Fibroblast of skin of right biceps (primary cell): ENCODE measurements around the gene PSMD12.
"Not testable (repeated sequence)": the region's sequence is repeated elsewhere in the genome, so short reads cannot be mapped to it uniquely, and the experiment has no call there.

Experiments
- DNase-seq: peaks from one replicate; pipeline ENCODE4 v3.0.0-alpha.2; 2013

PSMD12 gene

DNA sequence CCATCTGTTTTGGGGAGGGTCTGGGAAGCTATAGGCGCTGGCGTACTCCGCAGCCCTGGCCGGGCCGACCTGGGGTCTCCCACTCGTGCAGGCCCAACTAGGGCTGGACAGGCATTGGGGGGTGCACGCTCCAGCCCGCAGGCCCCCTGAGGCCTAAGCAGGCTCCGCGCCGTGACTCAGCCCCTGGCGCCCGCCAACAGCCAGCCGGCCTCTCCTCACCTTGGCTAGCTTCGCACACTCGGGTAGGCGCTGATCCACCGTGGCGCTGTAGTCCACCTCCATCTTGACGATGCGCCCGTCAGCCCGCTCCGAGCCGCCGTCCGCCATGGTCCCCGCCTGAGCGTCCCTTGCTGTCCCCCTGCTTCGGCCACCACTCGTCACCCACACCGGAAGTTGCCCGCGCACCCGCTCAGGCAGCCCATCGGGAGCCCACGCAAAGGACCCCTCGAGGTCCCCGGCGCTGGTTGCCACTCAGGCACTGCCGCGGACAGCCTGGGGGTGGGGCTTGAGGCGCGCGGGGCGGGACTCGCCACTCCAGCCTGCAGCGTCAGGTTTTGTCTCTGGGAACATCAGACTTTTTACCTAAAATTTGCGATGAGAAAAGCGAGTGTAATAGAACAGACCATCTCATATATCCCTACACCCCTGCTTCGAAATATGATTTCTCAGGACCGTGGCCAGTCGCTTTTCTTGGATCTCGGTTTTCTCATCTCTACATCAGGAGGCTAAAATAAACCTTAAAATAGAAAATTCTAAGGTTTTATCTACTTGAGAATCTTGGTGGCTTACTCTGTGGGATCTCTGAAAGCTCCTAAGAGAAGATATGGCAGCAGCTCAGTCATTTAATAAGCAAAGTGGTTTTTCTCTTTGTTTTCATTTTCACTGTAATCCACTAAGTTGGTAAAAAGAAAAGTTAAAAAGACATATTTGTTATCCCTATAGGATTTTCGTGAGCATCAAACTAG, at the start of gene PSMD12:
TSS of gene PSMD12 (minus strand) at position 385 of the 965 bp plus-strand sequence. CDS start at position 327, 58 bp downstream.
- peak; percentile 92 for DNase-seq

DNA sequence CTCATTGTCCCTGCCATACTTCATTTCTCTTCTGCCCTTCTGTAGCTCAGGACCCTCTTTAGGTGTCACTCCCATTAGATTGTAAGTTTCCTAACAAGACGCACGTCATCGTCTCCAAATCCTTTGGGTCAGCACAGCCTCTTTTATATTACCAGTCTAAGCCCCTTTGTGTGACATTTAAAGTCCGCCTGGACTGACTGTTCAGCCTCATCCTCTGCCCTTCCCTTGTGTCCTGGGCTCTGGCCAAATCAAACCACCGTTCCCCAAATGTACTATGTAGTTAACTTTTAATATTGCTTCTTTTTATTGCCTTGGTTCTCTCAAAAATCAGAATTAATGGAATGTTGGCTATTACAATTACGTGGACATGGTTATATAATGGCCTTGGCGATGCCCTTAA, 48.9 kb upstream of the PSMD12 start:
- DNase-seq = no peak

DNA sequence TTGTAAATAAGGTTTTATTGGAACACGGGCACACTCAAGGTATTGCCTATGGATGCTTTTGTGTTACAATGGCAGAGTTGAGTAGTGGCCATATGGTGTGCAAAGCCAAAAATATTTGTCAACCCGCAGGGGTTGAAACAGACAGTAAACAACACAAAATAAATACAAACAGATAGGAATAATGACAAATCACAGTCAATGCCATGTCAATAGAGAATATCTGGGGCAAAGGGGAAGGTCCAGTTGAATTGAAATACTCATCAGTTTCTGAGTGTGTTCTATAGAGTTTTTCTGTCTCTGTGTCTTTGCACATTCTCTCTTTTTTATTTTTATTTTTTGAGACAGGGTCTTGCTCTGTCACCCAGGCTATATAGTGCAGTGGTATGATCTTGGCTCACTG, 48.2 kb upstream of the PSMD12 start:
- no peak for DNase-seq

DNA sequence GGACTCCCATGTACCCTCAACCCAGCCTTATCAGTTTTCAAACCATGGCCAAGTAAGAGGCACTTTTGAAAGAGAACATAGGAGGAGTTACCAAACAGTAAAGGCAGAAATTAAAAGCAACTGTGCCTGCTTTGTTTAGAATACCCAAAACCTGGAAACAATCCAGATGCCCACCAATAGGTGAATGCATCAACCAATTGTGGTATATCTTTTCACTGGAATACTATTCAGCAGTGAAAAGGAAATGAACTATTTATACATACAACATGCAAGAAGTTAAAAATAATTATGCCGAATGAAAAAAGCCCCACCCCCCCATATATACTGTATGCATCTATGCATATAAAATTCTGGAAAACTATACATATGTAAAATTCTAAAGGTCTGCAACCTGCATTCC, 47.8 kb upstream of the PSMD12 start:
- no peak for DNase-seq

DNA sequence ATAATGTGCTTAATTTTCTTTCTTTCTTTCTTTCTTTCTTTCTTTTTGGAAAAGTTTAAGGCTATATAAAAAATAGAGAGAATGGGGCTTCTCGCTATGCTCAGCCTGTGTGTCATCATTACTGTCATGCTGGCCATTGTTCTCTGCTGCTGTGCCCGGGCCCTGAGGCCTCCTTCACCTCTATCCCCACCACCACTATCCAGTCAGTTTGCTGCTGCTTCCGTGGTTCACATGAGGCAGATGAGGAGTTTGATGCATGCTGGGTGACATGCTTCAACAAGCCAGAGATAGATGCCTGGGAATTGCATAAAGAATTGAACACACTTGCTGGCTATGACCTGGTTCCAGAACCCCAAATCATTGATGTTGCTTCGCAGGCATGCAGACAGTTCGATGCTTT, 47.0 kb upstream of the PSMD12 start:
- no peak for DNase-seq

DNA sequence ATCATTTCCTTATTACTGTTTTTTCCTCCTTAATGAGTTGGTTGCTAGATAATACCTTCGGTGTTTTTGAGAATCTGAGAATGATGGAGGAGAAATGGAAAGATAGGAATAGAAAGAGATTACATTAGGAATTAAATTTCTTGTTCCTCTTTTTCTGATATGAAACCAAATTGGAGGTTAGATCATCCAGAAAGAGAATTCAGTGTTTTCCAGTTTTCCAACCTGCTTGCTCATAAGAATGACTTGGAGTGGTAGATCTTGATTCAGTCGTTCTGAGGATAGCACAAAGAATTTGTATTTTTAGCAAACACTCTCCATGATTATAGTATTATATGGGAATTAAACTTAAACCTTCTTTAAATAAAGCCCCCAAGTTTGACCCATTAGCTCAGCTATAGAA, 46.6 kb upstream of the PSMD12 start:
- no peak for DNase-seq

DNA sequence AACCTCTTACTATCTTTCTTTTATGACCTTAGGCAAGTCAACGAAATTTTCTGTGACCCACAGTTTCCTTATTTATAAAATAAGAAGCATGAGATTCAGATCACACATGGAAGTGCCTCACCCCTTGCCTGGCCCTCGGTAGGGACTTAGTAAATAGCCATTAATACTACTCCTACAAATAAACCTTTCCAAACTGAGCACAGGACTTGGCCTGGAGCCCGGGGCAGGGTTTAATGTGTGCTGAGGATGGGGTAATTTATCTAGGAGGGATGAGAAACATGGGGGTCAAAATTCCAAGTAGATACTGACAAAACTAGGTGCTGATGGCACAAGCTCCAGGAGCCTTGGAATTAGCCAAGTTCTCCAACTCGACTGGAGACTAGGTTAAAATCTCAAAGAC, 45.7 kb upstream of the PSMD12 start:
- no peak for DNase-seq

DNA sequence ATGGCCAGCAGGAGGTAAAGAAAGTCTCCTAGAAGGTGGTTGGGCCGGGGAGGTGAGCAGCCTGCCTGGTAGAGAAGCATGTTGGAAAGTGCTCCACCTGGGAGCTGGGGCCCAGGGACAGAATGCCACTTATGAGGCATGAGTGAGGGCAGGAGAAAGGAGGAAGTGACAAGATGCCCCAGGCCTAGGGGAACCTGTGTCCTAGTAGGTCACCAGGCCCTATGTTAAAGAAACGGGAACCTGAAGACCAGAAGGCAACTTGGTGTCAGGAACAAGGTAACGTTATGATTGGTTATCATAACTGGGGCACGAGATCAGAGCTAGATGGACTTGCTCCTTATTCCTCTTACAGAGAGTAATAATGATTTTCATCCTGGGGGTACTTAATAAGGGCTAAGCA, 45.0 kb upstream of the PSMD12 start:
- DNase-seq = no peak

DNA sequence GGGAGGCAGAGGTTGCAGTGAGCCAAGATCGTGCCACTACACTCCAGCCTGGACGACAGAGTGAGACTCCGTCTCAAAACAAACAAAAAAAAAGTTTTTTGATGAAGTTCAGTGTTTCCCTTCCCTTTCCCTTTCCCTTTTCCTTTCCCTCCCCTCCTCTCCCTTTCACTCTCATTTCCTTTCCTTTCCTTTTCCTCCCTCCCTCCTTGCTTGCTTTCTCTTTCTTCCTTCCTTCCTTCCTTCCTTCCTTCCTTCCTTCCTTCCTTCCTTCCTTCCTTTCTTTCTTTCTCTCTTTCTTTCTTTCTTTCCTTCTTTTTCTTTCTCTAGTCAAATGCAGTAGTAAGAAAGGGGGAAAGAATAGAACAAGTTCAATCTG, 42.1 kb upstream of the PSMD12 start:
- DNase-seq = not testable (repeated sequence)

DNA sequence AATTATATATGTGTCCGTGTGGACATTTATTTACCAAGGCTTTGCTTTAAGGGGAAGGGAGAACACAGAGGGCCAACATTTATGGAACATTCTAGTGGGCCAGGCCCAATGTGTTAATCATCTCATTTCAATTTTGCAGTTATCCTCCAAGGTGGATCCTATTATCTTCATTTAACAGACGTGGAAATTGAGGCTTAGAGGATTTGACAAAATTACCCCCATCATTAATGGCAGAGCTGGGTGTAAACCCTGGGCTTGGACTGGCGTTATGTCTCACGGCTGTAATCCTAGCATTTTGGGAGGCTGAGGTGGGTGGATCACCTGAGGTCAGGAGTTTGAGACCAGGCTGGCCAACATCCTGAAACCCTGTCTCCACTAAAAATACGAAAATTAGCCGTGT, 37.1 kb upstream of the PSMD12 start:
- no peak for DNase-seq

DNA sequence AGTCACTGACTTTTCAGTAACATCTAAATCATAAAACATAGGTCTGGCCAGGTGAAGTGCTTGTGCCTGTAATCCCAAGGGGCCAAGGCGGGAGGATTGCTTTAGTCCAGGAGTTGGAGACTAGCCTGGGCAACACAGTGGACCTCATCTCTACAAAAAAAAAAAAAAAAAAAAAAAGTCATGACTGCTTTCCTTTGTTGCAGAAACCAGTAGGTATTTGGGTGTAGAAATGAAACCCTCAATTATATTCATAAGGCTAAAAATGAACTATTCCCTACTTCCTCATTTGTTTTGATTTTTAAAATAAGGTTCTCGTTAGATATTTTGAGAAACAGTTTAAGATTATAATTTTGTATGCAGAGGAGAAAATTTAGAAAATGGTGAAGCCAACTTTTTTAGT, 36.7 kb upstream of the PSMD12 start:
- no peak for DNase-seq

DNA sequence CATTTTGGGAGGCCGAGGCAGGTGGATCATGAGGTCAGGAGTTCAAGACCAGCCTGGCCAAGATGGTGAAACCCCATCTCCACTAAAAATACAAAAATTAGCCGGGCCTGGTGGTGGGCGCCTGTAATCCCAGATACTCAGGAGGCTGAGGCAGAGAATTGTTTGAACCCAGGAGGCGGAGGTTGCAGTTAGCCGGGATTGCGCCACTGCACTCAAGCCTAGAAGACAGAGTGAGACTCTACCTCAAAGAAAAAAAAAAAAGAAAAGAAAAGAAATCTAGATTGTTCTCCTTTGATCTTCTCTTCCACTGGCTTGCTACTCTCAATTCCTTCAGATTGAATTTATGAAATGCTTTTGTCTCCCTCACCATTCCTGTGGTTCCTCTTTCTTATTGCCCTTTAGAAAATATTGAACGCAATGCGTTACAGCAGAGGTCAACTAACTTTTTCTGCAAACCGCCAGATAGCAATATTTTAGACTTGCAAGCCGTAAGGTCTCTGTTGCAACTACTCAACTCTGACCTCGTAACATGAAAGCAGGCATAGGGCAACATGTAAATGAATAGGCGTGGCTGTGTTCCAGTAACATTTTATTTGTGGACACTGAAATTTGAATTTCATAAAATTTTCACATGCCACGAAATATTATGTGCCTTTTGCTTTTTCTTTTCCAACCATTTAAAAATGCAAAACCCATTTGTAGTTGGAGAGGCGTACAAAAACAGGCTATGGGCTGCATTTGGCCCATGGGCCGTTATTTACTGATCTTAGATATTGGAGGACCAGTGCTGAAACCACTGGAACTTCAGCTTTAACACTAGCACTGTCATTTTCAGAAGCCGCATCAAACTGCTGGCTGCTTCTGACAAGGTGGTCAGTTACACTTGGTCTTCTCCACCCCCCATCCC, 35.5 kb upstream of the PSMD12 start:
- no peak for DNase-seq

DNA sequence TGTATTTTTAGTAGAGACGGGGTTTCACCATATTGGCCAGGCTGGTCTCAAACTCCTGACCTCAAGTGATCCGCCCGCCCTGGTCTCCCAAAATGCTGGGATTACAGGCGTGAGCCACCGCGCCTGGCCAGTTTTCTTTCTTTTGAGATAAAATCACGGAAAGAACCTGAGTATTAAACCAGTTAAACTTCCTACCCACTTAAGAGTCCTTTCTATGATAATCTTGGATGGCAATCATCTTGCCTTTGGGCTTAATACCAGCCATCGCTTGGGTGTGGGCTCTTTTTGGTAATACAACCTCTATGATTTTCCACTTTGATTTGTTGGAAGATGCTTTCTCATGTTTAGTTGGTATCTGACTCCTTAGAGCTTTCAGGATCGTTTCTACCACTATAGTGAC, 34.7 kb upstream of the PSMD12 start:
- DNase-seq = no peak

DNA sequence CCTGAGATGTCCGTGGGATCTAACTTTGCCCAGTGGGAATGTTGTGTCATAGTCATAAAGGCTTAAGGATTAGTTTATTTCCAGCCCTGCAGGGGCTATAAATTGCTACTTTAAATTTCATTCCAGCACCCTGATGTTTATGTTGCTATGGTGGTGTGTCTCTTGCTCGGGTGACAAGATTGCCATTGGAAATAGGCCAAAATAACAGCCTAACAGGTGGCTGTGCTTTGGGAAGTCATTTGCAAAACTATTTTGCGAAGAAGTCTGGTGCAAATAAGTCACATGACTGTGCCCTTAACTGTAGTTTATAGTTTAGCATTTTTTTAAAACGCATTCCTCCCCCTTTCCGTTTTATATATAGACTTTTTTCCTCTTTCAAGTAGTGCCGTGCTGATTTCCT, 33.8 kb upstream of the PSMD12 start:
- DNase-seq = no peak

DNA sequence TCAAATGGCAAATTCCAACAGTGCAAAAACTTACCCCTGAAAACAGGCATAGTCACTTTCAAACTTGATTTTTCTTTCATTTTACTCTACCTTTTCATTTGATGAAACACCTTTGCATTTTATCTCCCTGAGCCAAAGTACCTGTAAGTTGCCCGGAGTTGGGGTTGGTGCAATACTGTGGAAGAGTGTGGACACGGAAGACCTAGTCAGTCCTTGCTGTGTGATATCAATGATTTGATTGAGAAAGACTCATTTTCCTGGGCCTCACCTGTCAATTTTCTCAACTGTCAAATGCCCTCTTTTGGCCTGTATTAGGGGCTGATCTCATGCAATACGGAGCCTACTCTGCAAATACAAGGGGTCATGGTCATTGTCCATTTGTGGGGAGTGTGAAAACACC, 33.3 kb upstream of the PSMD12 start:
- DNase-seq = no peak

DNA sequence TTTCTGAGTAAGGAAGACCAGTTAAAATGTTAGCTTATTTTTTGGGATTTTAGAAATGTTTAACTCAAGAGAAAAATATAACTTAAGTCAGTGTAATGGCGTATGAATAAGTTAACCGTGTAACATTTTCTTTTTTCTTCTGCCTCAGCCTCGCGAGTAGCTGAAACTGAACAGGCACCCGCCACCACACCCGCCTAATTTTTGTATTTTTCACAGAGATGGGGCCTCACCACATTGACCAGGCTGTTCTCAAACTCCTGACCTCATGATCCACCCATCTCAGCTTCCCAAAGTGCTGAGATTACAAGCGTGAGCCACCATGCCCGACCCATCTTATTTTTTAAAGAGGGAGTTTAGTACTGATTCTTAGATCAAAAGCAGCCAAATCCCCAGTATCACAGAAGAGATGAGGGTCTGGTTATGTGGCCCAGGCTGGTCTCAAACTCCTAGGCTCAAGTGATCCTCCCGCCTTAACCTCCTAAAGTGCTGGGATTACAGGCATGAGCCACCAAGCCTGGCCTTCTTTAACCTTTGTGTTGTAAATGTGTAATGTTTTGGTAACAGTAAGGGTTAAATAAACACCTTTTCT, 27.5 kb upstream of the PSMD12 start:
- no peak for DNase-seq

DNA sequence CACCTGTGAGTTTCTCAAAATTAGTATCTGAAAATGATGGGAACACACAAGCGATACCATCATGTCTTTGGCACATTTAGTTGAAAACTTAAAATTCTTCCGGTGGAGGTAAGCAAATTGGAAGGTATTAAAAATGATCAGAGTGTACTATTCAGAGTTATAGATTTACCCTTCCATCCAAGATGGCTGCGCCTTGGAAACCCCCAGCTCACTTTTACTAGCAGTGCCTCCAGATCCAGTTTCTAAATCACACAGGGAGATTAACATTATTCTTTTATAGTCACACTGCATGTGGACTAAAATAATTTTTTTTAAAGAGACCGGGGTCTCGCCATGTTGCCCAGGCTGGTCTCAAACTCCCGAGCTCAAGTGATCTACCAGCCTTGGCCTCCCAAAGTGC, 25.7 kb upstream of the PSMD12 start:
- no peak for DNase-seq

DNA sequence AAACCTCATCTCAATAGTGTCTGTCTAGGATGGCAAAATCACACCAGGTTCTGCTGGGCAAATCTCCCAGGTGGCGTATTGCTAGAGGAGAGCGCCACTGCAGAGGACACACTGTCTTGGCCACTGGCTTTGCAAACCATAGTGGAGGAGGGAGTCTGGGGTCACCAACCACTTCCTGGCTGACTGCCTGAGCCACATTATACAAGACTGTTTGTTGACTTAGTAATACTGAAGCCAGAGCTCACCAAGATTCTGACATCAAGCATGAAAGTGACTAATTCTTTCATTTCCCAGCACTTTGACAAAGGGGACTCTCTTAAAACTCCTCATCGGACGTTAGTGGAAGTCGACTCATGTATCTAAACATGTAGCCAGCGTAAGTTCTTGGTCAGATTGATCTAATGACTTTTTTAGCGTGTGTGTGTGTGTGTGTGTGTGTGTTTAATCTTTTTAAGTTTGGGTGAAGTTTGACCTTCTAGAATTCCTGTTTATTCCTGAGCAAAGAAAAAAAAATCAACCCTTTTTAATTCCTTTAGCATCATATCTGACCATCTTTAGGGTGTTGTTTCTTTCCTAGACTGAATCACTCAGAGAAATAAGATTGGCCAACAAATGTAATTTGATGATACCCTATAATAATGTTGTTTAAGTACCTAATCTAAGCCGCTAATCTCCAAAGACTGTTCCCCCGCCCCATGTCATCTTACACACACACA, 24.4 kb upstream of the PSMD12 start:
- peak; percentile 95 for DNase-seq

DNA sequence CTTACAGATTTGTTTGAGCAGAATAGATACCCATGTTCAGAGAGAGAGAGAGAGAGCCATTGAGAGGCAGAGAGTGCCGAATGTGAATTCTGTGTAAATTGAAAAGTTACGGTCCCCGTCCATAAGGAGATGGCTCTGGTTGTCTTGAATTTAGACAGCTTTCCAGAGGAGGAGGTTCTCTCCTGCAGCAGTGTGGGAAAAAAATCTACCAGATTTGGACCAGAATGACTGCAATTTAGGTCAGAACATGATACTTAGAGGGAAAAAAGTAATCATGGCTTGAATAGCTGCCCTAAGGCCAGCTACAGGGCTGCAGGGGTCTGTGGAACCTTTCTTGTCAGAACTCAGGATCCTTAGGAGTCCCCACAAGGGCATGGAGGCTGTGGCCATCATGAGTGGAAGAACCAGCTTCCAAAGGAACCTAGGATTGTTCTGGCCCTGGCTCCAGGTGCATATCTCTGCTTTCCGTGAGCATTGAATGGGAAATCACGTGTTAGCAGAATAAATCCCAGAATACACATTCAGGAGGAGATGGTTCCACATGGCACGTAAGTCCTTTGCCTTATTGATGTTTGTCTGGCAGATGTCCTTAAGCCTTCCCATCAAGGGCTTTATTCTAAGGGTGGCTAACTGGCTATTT, 23.7 kb upstream of the PSMD12 start:
- no peak for DNase-seq

DNA sequence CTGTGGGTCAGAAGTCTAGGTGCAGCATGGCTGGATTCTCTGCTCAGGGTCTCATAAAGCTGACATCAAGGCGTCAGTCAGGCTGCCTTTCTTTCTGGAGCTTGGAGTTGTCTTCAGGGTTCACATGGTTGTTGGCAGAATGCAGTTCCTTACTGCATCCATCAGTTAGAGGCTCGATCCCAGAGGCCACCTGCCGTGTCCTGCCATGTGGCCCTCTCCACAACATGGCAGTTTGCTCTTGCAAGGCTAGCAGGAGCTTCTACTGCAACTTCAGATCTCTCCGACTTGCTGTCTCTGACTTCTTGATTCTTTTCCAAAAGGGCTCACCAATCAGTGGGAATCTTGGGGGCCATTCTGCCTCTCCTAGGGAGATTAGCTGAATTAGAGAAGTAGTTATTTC, 22.6 kb upstream of the PSMD12 start:
- no peak for DNase-seq

DNA sequence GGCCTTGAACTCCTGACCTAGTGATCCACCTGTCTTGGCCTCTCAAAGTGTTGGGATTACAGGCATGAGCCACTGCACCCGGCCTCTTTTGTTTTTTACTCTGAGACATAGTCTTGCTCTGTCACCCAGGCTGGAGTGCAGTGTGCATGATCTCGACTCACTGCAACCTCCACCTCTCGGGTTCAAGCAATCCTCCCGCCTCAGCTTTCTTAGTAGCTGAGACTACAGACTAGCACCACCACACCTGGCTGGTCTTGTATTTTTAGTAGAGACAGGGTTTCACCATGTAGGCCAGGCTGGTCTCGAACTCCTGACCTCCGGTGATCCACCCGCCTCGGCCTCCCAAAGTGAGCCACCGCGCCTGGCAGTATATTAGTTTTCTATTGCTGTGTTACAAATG, 22.2 kb upstream of the PSMD12 start:
- DNase-seq = not testable (repeated sequence)

DNA sequence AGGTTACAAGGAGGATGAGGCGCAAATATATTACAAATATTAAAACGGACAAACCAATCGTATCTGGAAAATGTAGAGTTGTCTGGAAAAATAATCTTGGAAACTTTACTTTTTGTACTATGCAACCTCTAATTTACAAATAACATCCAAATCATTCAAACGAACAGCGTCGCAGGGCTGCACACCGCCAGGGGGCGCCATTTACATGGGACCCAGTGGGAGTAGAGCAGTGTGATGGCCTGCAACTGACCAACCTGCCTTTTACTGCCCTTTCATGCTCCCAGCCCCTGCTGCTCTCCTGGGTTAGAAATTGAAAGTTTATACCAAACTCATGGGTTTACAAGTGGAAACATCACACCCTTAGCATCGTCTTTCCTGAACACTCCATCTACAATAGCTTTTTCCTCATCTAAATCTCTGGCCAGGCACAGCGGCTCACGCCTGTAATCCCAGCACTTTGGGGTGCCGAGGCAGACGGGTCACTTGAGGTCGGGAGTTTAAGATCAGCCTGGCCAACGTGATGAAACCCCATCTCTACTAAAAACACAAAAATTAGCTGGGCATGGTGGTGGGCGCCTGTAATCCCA, 20.7 kb upstream of the PSMD12 start:
- DNase-seq = peak; percentile 45
